Astrocyte (in vitro differentiated cells and primary cell): ENCODE data around the gene ARSK. TPM values are rescaled to one million over a fixed set of nuclear protein-coding genes. Genes with fewer than 3 reads are reported as not detected.
"Not testable (repeated sequence)": the region's sequence is repeated elsewhere in the genome, so short reads cannot be mapped to it uniquely, and the experiment has no call there.

Experiments used
- DNase-seq: peaks from one replicate; pipeline ENCODE4 v3.0.0-alpha.2; 2010; ENCODE audit warnings: low read depth
- FAIRE-seq: peaks from 2 replicates; lab custom pipeline; 2011; peaks lifted over from hg19 to GRCh38; lab: Jason Lieb, UNC
- H2AFZ ChIP-seq: 2 replicates; pipeline ENCODE4 v1.6.0; 2012; ENCODE audit warnings: low read depth, low read length, inconsistent platforms
- H3K27ac ChIP-seq: 2 replicates; pipeline ENCODE4 v1.5.1; 2011; ENCODE audit warnings: low read depth, low read length, inconsistent platforms
- H3K27me3 ChIP-seq: 2 replicates; pipeline ENCODE4 v1.6.0; 2011; ENCODE audit warnings: low read length, inconsistent platforms; ENCODE audit not compliant: insufficient read depth
- H3K36me3 ChIP-seq: 2 replicates; pipeline ENCODE4 v1.5.1; 2011; ENCODE audit warnings: low read length, inconsistent platforms; ENCODE audit not compliant: insufficient read depth
- H3K4me1 ChIP-seq: 2 replicates; pipeline ENCODE4 v1.5.1; 2011; ENCODE audit warnings: low read length, inconsistent platforms; ENCODE audit not compliant: insufficient read depth
- H3K4me2 ChIP-seq: 2 replicates; pipeline ENCODE4 v1.6.0; 2012; ENCODE audit warnings: low read length, inconsistent platforms
- H3K4me3 ChIP-seq: 2 replicates; pipeline ENCODE4 v1.5.1; 2011; ENCODE audit warnings: low read depth, mild to moderate bottlenecking, low read length, inconsistent platforms; ENCODE audit not compliant: insufficient read depth
- H3K79me2 ChIP-seq: 2 replicates; pipeline ENCODE4 v1.6.0; 2012; ENCODE audit warnings: mild to moderate bottlenecking, low read length, inconsistent platforms; ENCODE audit not compliant: insufficient read depth
- H3K9ac ChIP-seq: 2 replicates; pipeline ENCODE4 v1.6.0; 2012; ENCODE audit warnings: mild to moderate bottlenecking, low read length, inconsistent platforms
- H3K9me3 ChIP-seq: 2 replicates; pipeline ENCODE4 v1.5.1; 2012; ENCODE audit warnings: low read depth, mild to moderate bottlenecking, low read length, inconsistent platforms; ENCODE audit not compliant: insufficient read depth
- H4K20me1 ChIP-seq: 2 replicates; pipeline ENCODE4 v1.6.0; 2012; ENCODE audit warnings: low read length, inconsistent platforms; ENCODE audit not compliant: insufficient read depth
- H3K27ac Mint-ChIP-seq: one replicate; pipeline ENCODE4 v1.8.0; 2021; ENCODE audit warnings: mild to moderate bottlenecking, mixed read lengths; ENCODE audit not compliant: unreplicated experiment
- H3K27me3 Mint-ChIP-seq: one replicate; pipeline ENCODE4 v1.8.0; 2021; ENCODE audit warnings: low read depth, mixed read lengths; ENCODE audit not compliant: unreplicated experiment
- H3K36me3 Mint-ChIP-seq: one replicate; pipeline ENCODE4 v1.8.0; 2021; ENCODE audit warnings: low read depth, mixed read lengths; ENCODE audit not compliant: unreplicated experiment
- H3K4me1 Mint-ChIP-seq: one replicate; pipeline ENCODE4 v1.8.0; 2021; ENCODE audit warnings: low read depth, mixed read lengths; ENCODE audit not compliant: unreplicated experiment
- H3K4me3 Mint-ChIP-seq: one replicate; pipeline ENCODE4 v1.8.0; 2021; ENCODE audit warnings: mild to moderate bottlenecking, moderate library complexity, mixed read lengths; ENCODE audit not compliant: unreplicated experiment
- H3K9me3 Mint-ChIP-seq: one replicate; pipeline ENCODE4 v1.8.0; 2021; ENCODE audit warnings: mild to moderate bottlenecking, mixed read lengths; ENCODE audit not compliant: unreplicated experiment
- EZH2 ChIP-seq: IDR thresholded peaks from 2 replicates; pipeline ENCODE4 v1.6.1; 2012; ENCODE audit warnings: mild to moderate bottlenecking, low read length, inconsistent platforms; ENCODE audit not compliant: insufficient read depth
- total RNA-seq: library from RNA; stranded (reverse); gene quantifications from 2 replicates; pipeline ENCODE4 v1.2.1, GENCODE V29; 2021
- TF ChIP-seq, protein P1 (sequence below): IDR thresholded peaks from 2 replicates; pipeline ENCODE4 v1.5.1; 2011; ENCODE audit warnings: low read depth, mild to moderate bottlenecking, inconsistent platforms, low read length, moderate library complexity; ENCODE audit not compliant: insufficient read depth

ARSK gene
- total RNA-seq, 1 donor from 2014 or later = 9.0 TPM

DNA sequence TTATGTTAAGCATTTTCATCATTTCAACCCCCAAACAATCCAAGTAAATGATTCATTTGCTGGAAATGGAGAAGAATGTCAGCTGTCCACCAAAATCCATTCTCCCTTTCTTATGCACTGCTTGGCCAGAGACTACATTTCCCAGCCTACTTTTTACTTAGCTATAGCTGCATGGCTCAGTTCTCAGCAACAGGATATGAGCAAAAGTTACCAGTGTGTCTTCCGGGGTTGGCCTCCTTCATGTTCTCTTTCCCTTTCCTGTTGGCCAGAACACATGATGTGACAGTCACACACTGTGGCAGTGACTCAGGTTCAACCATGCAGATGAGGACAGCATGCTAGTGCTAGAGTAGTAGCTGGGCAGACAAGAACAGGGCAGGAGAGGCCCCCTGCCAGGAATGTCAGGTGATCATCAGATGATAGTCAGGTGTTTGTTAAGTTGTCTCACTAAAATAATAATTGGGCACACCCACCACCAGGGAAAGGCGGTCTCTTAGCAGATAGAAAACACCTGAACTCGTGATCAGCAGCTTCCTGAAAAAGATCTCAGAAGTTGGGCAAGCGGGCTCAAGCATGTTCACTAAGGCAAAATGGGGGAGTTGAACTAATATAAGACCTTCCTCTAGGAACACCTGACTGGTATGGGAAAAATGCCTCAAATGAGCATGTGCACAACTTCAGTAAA is 77.2 kb downstream of the ARSK start:
- peak; percentile 26 for DNase-seq
- peaks cover 20% of the 10 kb centered on the region for H3K4me1 Mint-ChIP-seq
- peak overlapping the region; percentile 26 for H3K27ac ChIP-seq
- FAIRE-seq = no peak
- peaks cover 2% of the 10 kb centered on the region for H3K27me3 ChIP-seq
- no peaks in the 10 kb centered on the region for H3K36me3 Mint-ChIP-seq
- no peaks in the 10 kb centered on the region for H3K27me3 Mint-ChIP-seq
- no peaks in the 10 kb centered on the region for H3K79me2 ChIP-seq
- H3K9me3 Mint-ChIP-seq = peaks cover 5% of the 10 kb centered on the region
- H4K20me1 ChIP-seq = no peaks in the 10 kb centered on the region
- no peak overlapping the region for H3K4me3 ChIP-seq
- peaks cover 3% of the 10 kb centered on the region for H3K9me3 ChIP-seq
- peak overlapping the region; percentile 93 for H3K27ac Mint-ChIP-seq
- H3K4me1 ChIP-seq = peaks cover 13% of the 10 kb centered on the region
- no peak overlapping the region for H3K4me3 Mint-ChIP-seq
- TF ChIP-seq EZH2 = no peak
- TF ChIP-seq, protein P1, sequence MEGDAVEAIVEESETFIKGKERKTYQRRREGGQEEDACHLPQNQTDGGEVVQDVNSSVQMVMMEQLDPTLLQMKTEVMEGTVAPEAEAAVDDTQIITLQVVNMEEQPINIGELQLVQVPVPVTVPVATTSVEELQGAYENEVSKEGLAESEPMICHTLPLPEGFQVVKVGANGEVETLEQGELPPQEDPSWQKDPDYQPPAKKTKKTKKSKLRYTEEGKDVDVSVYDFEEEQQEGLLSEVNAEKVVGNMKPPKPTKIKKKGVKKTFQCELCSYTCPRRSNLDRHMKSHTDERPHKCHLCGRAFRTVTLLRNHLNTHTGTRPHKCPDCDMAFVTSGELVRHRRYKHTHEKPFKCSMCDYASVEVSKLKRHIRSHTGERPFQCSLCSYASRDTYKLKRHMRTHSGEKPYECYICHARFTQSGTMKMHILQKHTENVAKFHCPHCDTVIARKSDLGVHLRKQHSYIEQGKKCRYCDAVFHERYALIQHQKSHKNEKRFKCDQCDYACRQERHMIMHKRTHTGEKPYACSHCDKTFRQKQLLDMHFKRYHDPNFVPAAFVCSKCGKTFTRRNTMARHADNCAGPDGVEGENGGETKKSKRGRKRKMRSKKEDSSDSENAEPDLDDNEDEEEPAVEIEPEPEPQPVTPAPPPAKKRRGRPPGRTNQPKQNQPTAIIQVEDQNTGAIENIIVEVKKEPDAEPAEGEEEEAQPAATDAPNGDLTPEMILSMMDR = no peak
- no peak overlapping the region for H3K9ac ChIP-seq
- H3K36me3 ChIP-seq = no peaks in the 10 kb centered on the region
- peak overlapping the region; percentile 52 for H2AFZ ChIP-seq
- peak overlapping the region; percentile 9 for H3K4me2 ChIP-seq

DNA sequence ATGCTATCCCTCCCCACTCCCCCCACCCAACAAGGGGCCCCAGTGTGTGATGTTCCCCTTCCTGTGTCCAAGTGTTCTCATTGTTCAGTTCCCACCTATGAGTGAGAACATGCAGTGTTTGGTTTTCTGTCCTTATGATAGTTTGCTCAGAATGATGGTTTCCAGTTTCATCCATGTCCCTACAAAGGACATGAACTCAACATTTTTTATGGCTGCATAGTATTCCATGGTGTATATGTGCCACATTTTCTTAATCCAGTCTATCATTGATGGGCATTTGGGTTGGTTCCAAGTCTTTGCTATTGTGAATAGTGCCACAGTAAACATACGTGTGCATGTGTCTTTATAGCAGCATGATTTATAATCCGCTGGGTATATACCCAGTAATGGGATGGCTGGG is 78.0 kb downstream of the ARSK start:
- H3K36me3 Mint-ChIP-seq, H3K27me3 Mint-ChIP-seq, H3K9ac ChIP-seq, H3K4me2 ChIP-seq, H3K36me3 ChIP-seq, H2AFZ ChIP-seq, H3K4me3 ChIP-seq, FAIRE-seq, H3K9me3 Mint-ChIP-seq, H3K27ac ChIP-seq, H3K27ac Mint-ChIP-seq, H3K79me2 ChIP-seq, H3K27me3 ChIP-seq, H3K9me3 ChIP-seq, H4K20me1 ChIP-seq, DNase-seq, H3K4me3 Mint-ChIP-seq: not testable (repeated sequence)
- peaks cover 20% of the 10 kb centered on the region for H3K4me1 Mint-ChIP-seq
- peaks cover 13% of the 10 kb centered on the region for H3K4me1 ChIP-seq

DNA sequence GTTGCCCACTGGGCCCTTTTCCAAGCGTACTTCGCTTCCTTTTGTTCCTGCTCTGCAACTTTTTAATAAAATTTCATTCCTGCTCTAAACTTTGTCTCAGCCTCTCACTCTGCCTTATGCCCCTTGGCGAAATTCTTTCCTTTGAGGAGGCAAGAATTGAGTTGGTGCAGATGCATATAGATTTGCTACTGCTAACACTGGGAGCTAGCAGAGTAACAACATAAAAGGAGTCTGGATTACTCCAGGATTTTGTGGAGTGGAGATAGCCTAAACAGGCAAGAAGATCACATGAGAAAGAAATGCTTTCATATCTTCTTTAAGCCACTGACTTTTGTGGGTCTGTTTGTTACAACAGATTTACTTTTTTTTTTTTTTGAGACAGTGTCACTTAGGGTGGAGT is 78.8 kb downstream of the ARSK start:
- no peak for DNase-seq
- Histone ChIP-seq H3K79me2 (no peaks in the 10 kb centered on the region), H3K27ac (no peak overlapping the region), H3K27me3 (peaks cover 2% of the 10 kb centered on the region), H3K36me3 (no peaks in the 10 kb centered on the region), H3K9ac (no peak overlapping the region), H2AFZ (no peak overlapping the region), H3K4me2 (no peak overlapping the region), H3K9me3 (peaks cover 3% of the 10 kb centered on the region), H4K20me1 (no peaks in the 10 kb centered on the region), H3K4me3 (no peak overlapping the region), H3K4me1 (peaks cover 13% of the 10 kb centered on the region)
- H3K4me1 Mint-ChIP-seq = peaks cover 20% of the 10 kb centered on the region
- no peaks in the 10 kb centered on the region for H3K36me3 Mint-ChIP-seq
- FAIRE-seq = no peak
- no peak overlapping the region for H3K27ac Mint-ChIP-seq
- no peaks in the 10 kb centered on the region for H3K9me3 Mint-ChIP-seq
- TF ChIP-seq, protein P1 = no peak
- TF ChIP-seq EZH2 = no peak
- no peak overlapping the region for H3K4me3 Mint-ChIP-seq
- peaks cover 1% of the 10 kb centered on the region for H3K27me3 Mint-ChIP-seq
